Erythroblast (primary cell): ENCODE results near the gene DCDC2C.

Source experiments
- GATA1 ChIP-seq: IDR thresholded peaks from 2 replicates; pipeline ENCODE4 v1.6.1; 2011; ENCODE audit warnings: low read depth, mild to moderate bottlenecking, control low read depth, low read length, moderate library complexity
- POLR2A ChIP-seq: IDR thresholded peaks from 2 replicates; pipeline ENCODE4 v1.6.1; 2011; ENCODE audit warnings: mild to moderate bottlenecking, low read length

GRCh38 chr2:3679616-3680393 is 23.6 kb upstream of the DCDC2C start:
- TF ChIP-seq POLR2A: no peak
- no peak for TF ChIP-seq GATA1
